Activated CD4-positive, alpha-beta T cell treated with anti-CD3 and anti-CD28 coated beads, Interleukin-2, amount 10 ng/mL, durations not matched to agents 24 days and 14 days (primary cell): Measurements from ENCODE around the gene PSAT1. TPM values are rescaled to one million over a fixed set of nuclear protein-coding genes. Genes with fewer than 3 reads are reported as not detected.
A peak's percentile ranks its signal among the peaks of the same experiment; 100 is the strongest.

Experiments used
- DNase-seq: peaks from one replicate; pipeline ENCODE4 v3.0.0; 2022
- H3K27ac Mint-ChIP-seq: one replicate; pipeline ENCODE4 v1.8.0; 2022; ENCODE audit warnings: mild to moderate bottlenecking, mixed read lengths
- H3K27me3 Mint-ChIP-seq: one replicate; pipeline ENCODE4 v1.8.0; 2022; ENCODE audit warnings: mixed read lengths
- H3K36me3 Mint-ChIP-seq: one replicate; pipeline ENCODE4 v1.8.0; 2022; ENCODE audit warnings: low read depth, mild to moderate bottlenecking, mixed read lengths
- H3K4me1 Mint-ChIP-seq: one replicate; pipeline ENCODE4 v1.8.0; 2021; ENCODE audit warnings: mixed read lengths
- H3K4me3 Mint-ChIP-seq: one replicate; pipeline ENCODE4 v1.8.0; 2022; ENCODE audit warnings: mild to moderate bottlenecking, moderate library complexity, mixed read lengths
- H3K9me3 Mint-ChIP-seq: one replicate; pipeline ENCODE4 v1.8.0; 2021; ENCODE audit warnings: mixed read lengths
- intact Hi-C: fragments of 100-400 bp; cut with micrococcal nuclease; formaldehyde crosslinking; loops from one replicate; pipeline ENCODE4 v1.15.1; 2023
- total RNA-seq: library from RNA; stranded (reverse); gene quantifications from 2 replicates; pipeline ENCODE4 v1.2.3, GENCODE V29; 2022

The PSAT1 gene
- total RNA-seq, 1 donor from 2014 or later: 91.3 TPM

GRCh38 chr9:78297672-78297961 is 692 bp downstream of the PSAT1 start:
- no peaks in the 10 kb centered on the region for H3K27me3 Mint-ChIP-seq
- H3K27ac Mint-ChIP-seq: peak overlapping the region; percentile 97
- no peak for DNase-seq
- H3K4me3 Mint-ChIP-seq: peak overlapping the region; percentile 96
- H3K9me3 Mint-ChIP-seq: no peaks in the 10 kb centered on the region
- intact Hi-C loops: loop anchor here (2.0 to 10.0 kb wide), 4 partner anchors 37 to 1120 kb away; partner anchors contain the start of genes GNAQ and VPS13A
- peaks cover 22% of the 10 kb centered on the region for H3K36me3 Mint-ChIP-seq
- H3K4me1 Mint-ChIP-seq: peaks cover 35% of the 10 kb centered on the region

DNA sequence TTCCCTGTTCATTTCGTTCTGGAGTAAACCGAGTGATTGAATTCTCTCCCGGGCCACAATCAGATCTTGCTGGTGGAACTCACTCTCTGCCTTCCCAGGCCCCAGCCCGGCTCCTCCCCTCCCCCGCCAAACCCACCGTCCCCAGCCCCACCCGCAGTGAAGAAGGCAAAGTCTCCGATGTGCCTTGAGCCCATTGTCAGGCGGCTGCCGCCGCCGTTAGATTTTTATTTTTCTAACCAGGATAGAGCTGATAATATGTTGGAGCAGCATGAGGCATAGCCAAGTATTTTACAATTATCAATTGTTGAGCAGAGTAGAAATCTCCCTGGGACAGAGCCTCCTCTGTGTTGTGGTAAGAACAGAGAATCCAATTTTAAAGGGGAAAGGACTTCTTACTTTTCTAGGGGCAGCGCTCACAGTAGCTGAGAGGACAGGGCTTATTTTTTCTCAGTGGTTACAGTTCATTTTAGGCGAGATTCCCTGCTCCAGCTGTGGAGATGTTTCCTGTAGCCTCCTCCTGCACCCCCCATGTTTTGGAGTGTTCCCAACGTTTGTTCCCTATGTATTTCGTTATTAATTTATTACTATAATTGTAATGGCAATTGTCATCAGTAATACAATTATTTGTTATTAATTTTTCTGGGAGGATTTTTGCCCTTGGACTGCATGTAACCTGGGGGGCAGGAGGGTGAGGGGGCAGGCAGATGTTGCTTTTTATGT is 1.3 kb downstream of the PSAT1 start:
- peak overlapping the region; percentile 96 for H3K4me3 Mint-ChIP-seq
- DNase-seq: peak; percentile 70
- peak overlapping the region; percentile 97 for H3K27ac Mint-ChIP-seq
- H3K9me3 Mint-ChIP-seq: no peaks in the 10 kb centered on the region
- peaks cover 23% of the 10 kb centered on the region for H3K36me3 Mint-ChIP-seq
- H3K27me3 Mint-ChIP-seq: no peaks in the 10 kb centered on the region
- intact Hi-C loops: loop anchor here (5.0 to 10.0 kb wide), 3 partner anchors 266 to 1121 kb away; partner anchors contain the start of genes GNAQ and VPS13A
- peaks cover 31% of the 10 kb centered on the region for H3K4me1 Mint-ChIP-seq

DNA sequence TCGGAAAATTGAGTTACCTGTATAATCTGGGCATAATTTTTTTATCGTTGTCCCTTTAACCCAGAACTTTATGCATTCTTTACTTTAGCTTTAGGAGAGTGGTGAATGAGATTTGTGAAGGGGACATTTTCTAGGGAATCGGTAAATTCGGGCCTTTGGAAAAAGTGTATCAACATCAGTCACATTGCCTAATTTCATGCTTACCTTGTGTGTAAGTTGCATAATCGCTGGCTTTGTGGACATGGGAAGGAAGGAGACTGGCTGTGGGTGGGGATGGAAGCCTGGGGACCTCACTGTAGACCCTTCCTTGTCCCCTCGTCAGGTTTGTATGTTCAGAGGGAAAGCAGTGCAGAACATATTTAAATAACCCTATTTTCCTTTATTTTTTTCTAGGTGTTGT is 3.3 kb downstream of the PSAT1 start:
- Mint-ChIP-seq H3K4me3 (no peak overlapping the region), H3K27me3 (no peaks in the 10 kb centered on the region), H3K4me1 (peaks cover 36% of the 10 kb centered on the region), H3K36me3 (peaks cover 39% of the 10 kb centered on the region), H3K27ac (no peak overlapping the region), H3K9me3 (no peaks in the 10 kb centered on the region)
- intact Hi-C loops: no loop called here
- no peak for DNase-seq

DNA sequence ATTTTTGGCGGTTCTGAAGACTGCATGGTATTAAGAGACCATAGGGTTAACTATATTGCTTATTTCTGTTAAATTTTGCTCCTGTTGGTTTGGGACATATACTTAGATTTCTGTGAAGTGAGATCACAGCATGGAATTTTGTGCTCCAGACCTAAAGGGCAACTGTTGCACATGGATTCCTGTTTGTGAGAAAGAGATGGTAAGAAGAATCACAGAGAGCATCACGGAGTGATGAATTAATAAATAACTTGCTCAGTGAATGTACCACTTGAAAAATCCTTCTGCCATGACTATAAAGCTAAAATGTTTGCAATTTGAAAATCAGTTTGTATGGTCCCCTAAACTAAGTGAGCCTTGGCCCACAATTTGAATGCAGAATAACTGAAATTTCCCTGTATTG is 4.5 kb downstream of the PSAT1 start:
- Mint-ChIP-seq H3K27ac (no peak overlapping the region), H3K4me1 (peaks cover 28% of the 10 kb centered on the region), H3K36me3 (peaks cover 51% of the 10 kb centered on the region), H3K27me3 (no peaks in the 10 kb centered on the region), H3K4me3 (no peak overlapping the region), H3K9me3 (no peaks in the 10 kb centered on the region)
- intact Hi-C loops: no loop called here
- no peak for DNase-seq

DNA sequence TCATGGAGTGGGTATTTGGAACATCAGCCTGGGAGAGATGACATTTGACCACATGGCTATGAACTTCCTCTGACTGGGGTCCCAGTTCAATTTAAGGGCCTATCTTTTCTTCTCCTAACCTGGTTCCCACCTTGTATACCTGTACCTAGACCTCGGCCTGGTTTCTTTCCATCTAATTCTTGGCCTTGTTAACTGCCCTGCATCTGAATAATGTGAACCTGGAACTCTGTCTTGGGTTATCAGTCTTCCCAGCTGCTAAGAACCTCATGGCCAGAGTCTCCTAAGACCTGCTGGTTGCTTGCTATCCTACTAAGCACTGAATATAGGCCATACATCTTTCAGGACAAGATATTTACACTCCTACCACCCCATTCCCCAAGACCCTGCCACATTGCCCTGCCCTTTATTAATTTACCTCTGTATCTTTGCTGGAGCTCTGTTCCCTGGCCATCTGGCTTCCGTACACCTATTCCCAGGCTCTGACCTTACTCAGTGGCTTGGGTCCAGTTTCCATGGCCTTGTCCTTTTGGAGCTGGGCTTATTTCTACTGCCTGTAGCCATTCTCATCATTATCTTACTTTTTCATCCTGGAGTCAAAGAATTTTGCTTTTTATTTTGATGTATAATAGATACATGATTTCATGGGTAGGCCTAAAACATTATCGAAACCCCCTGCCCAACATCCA is 6.6 kb downstream of the PSAT1 start:
- intact Hi-C loops: no loop called here
- no peaks in the 10 kb centered on the region for H3K9me3 Mint-ChIP-seq
- DNase-seq: no peak
- H3K36me3 Mint-ChIP-seq: peaks cover 59% of the 10 kb centered on the region
- no peaks in the 10 kb centered on the region for H3K27me3 Mint-ChIP-seq
- peak overlapping the region; percentile 4 for H3K27ac Mint-ChIP-seq
- H3K4me1 Mint-ChIP-seq: peaks cover 19% of the 10 kb centered on the region
- H3K4me3 Mint-ChIP-seq: no peak overlapping the region

DNA sequence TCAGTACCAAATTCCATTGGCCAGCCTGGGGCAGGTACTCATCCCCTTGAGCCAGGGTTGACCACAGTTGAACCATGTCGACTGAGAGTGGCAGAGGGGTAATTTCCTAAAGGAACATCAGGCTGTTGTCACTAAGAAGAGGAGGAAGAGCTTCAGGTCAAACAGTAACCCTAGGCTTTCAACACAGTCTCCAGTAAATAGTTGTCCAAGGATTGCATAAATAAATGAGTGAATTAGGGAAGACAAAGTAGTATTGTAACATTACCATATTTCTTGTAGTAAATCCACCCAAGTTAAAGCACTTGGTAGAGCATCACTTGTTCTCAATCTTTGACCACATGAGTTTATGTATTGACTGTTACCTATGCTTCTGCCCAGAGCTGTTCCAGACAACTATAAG is 7.4 kb downstream of the PSAT1 start:
- no peak for DNase-seq
- peaks cover 14% of the 10 kb centered on the region for H3K4me1 Mint-ChIP-seq
- H3K9me3 Mint-ChIP-seq: no peaks in the 10 kb centered on the region
- peaks cover 62% of the 10 kb centered on the region for H3K36me3 Mint-ChIP-seq
- H3K27ac Mint-ChIP-seq: no peak overlapping the region
- intact Hi-C loops: no loop called here
- no peaks in the 10 kb centered on the region for H3K27me3 Mint-ChIP-seq
- no peak overlapping the region for H3K4me3 Mint-ChIP-seq

DNA sequence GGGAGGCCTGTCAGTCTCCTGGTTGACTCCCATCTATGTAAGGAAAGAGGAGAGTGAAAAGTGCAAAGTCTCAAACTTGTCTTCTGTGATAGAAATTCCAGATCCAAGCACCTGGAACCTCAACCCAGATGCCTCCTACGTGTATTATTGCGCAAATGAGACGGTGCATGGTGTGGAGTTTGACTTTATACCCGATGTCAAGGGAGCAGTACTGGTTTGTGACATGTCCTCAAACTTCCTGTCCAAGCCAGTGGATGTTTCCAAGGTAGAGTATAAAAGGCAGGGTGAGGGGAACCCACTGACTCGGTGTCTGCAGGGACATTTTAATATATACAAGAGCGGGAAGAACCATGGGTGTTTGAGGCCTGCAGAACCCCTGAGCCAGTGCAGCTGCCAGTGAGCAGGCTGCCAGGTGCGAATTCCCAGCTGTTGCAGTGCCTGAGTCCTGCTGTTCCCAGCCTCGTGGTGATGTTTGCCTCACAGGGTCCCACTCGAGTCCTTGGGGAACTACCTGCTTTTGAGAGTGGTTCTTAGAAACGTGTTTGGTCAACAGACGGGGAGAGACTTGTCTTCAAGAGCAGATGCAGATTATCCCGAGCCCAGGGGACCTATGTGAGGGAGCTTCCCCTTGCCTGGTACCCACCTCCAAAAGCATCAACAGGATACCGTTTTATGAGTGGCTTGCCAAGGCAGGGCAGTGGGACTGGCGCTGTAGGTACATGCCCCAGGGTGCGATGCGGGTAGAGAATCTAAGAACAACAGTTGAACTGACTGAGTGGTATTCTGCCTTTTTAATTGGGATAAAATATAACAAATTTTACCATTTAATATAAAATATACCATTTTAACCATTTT is 9.5 kb downstream of the PSAT1 start:
- H3K36me3 Mint-ChIP-seq: peaks cover 67% of the 10 kb centered on the region
- no peaks in the 10 kb centered on the region for H3K9me3 Mint-ChIP-seq
- H3K27ac Mint-ChIP-seq: no peak overlapping the region
- intact Hi-C loops: no loop called here
- DNase-seq: no peak
- no peak overlapping the region for H3K4me3 Mint-ChIP-seq
- H3K27me3 Mint-ChIP-seq: no peaks in the 10 kb centered on the region
- H3K4me1 Mint-ChIP-seq: peaks cover 11% of the 10 kb centered on the region

DNA sequence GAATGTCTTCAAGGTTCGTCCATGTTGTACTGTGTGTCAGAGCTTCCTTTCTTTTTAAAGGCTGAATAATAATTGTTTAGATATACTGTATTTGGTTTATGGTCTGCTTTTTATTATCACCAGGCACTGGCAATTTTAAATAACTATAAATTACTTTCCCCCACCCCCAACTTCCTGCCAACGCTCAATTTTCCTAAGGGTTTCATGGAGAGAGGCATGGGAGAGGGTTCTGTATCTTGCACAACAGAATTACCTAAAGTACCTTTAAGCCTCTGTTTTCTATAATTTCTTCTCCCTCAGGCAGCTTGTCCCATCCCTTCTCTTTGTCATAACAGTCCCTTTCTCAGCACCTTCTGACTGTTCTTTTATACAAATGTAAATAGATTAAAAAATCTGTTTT is 10.4 kb downstream of the PSAT1 start:
- no peaks in the 10 kb centered on the region for H3K9me3 Mint-ChIP-seq
- H3K4me3 Mint-ChIP-seq: no peak overlapping the region
- H3K36me3 Mint-ChIP-seq: peaks cover 68% of the 10 kb centered on the region
- H3K27me3 Mint-ChIP-seq: no peaks in the 10 kb centered on the region
- intact Hi-C loops: no loop called here
- no peak for DNase-seq
- no peak overlapping the region for H3K27ac Mint-ChIP-seq
- peaks cover 9% of the 10 kb centered on the region for H3K4me1 Mint-ChIP-seq

DNA sequence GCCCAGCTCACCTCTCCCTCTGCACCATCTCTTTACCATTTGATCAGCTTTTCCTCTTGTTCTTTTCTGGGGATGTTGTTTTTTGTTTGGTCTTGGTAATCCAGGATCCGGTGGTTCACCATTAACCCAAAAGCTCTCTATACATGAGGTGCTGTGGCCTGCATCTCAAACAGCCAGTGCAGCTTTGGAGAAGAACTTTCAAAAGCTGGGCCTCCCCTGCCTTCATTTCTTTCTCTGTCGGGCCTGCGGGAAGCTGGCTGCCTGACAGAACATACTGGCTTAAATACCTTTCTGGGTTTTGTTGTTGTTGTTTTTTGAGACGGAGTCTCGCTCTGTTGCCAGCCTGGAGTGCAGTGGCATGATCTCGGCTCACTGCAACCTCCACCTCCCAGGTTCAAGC is 12.1 kb downstream of the PSAT1 start:
- H3K4me1 Mint-ChIP-seq: peaks cover 2% of the 10 kb centered on the region
- no peak overlapping the region for H3K4me3 Mint-ChIP-seq
- DNase-seq: no peak
- H3K36me3 Mint-ChIP-seq: peaks cover 62% of the 10 kb centered on the region
- no peaks in the 10 kb centered on the region for H3K27me3 Mint-ChIP-seq
- intact Hi-C loops: no loop called here
- H3K27ac Mint-ChIP-seq: no peak overlapping the region
- no peaks in the 10 kb centered on the region for H3K9me3 Mint-ChIP-seq

GRCh38 chr9:78311075-78311474 is 14.2 kb downstream of the PSAT1 start:
- DNase-seq: no peak
- Mint-ChIP-seq H3K27me3 (no peaks in the 10 kb centered on the region), H3K27ac (no peak overlapping the region), H3K9me3 (no peaks in the 10 kb centered on the region), H3K4me3 (no peak overlapping the region), H3K36me3 (peaks cover 55% of the 10 kb centered on the region), H3K4me1 (peaks cover 8% of the 10 kb centered on the region)
- intact Hi-C loops: no loop called here

- no peak overlapping the region for H3K4me3 Mint-ChIP-seq
These were observed 15.1 kb downstream of the PSAT1 start for GRCh38 chr9:78311886-78312524.

GRCh38 chr9:78314550-78314949 is 17.6 kb downstream of the PSAT1 start:
- Mint-ChIP-seq H3K4me1 (peaks cover 9% of the 10 kb centered on the region), H3K9me3 (peaks cover under 1% of the 10 kb centered on the region), H3K4me3 (no peak overlapping the region), H3K27ac (peak overlapping the region; percentile 64), H3K27me3 (no peaks in the 10 kb centered on the region), H3K36me3 (peaks cover 66% of the 10 kb centered on the region)
- intact Hi-C loops: no loop called here
- DNase-seq: no peak

More at GRCh38 chr9:78311886-78312524, 15.1 kb downstream of the PSAT1 start:
- H3K4me1 Mint-ChIP-seq: peaks cover 9% of the 10 kb centered on the region
- intact Hi-C loops: no loop called here
- H3K36me3 Mint-ChIP-seq: peaks cover 56% of the 10 kb centered on the region
- H3K27ac Mint-ChIP-seq: no peak overlapping the region
- no peak for DNase-seq
- H3K9me3 Mint-ChIP-seq: no peaks in the 10 kb centered on the region
- no peaks in the 10 kb centered on the region for H3K27me3 Mint-ChIP-seq

GRCh38 chr9:78314953-78315870 is 18.3 kb downstream of the PSAT1 start:
- peak overlapping the region; percentile 64 for H3K27ac Mint-ChIP-seq
- peaks cover 7% of the 10 kb centered on the region for H3K9me3 Mint-ChIP-seq
- no peak for DNase-seq
- intact Hi-C loops: no loop called here
- H3K27me3 Mint-ChIP-seq: no peaks in the 10 kb centered on the region
- H3K36me3 Mint-ChIP-seq: peaks cover 69% of the 10 kb centered on the region
- H3K4me3 Mint-ChIP-seq: no peak overlapping the region
- peaks cover 9% of the 10 kb centered on the region for H3K4me1 Mint-ChIP-seq
